ENCODE results near the gene SLC25A2.
"Not testable (repeated sequence)": the region's sequence is repeated elsewhere in the genome, so short reads cannot be mapped to it uniquely, and the experiment has no call there.

Gene SLC25A2

DNA sequence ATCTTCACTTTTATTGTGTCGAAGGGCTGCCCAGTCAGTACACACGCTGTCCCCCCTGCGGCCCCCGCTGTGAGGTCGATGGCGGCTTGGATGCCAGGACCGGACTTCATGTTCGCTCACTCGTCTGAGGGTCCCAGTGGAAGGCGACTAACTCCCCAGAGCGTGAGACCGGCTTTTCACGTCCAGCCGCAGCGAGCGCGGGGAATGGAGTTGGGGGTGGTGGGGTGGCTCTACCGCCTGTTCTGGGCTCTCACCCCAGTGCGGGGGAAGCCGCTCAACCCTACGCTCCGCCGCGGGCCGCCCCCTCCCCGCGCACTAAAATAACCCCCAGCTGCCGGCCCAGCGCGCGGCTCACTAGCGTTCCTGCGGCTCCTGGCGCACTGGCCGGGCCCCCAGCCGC, at the start of gene SLC25A2:
SLC25A2 (minus strand) TSS at position 294 of the 400 bp plus-strand sequence; CDS start at position 110, 184 bp downstream.
- DNase-seq, result no peak

DNA sequence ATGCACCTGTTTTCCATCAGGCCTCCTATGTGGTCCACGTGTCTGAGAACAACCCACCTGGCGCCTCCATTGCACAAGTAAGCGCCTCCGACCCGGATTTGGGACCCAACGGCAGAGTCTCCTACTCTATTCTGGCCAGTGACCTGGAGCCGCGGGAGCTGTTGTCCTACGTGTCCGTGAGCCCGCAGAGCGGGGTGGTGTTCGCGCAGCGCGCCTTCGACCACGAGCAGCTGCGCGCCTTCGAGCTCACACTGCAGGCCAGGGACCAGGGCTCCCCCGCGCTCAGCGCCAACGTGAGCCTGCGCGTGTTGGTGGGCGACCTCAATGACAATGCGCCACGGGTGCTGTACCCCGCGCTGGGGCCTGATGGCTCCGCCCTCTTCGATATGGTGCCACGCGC, 47.7 kb upstream of the SLC25A2 start:
- no peak for DNase-seq

DNA sequence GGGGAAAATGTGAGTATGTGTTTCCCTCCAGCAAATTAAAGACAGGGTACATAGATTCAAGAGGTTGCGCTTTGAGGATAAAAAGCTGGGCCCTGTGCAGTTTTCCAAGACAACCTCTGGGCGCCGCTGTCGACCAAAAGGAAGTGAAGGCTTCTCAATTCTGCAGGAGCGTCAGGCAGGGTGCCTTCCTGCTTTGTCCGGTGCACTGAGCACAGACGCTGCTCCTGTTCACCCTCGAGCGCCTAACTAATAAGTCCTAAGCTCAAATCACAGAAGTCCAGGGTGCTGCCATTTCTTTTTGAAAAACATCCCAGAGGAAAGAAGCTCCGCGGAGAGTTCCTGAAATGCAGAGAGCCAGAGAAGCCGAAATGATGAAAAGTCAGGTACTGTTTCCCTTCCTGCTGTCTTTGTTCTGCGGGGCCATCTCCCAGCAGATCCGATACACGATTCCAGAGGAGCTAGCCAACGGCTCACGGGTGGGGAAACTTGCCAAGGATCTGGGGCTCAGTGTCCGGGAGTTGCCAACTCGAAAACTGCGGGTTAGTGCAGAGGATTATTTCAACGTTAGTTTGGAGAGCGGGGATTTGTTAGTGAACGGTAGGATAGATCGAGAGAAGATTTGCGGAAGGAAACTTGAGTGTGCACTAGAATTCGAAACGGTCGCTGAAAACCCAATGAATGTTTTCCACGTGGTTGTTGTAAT, 46.2 kb upstream of the SLC25A2 start, which contains the start of gene PCDHGB1:
PCDHGB1 (plus strand) TSS at position 183 of the 703 bp plus-strand sequence; CDS start at position 345, 162 bp downstream.
- peak; percentile 18 for DNase-seq

DNA sequence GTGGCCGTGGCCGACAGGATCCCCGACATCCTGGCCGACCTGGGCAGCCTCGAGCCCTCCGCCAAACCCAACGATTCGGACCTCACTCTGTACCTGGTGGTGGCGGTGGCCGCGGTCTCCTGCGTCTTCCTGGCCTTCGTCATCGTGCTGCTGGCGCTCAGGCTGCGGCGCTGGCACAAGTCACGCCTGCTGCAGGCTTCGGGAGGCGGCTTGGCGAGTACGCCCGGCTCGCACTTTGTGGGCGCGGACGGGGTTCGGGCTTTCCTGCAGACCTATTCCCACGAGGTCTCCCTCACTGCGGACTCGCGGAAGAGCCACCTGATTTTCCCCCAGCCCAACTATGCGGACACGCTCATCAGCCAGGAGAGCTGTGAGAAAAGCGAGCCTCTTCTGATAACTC, 42.2 kb upstream of the SLC25A2 start:
- not testable (repeated sequence) for DNase-seq

DNA sequence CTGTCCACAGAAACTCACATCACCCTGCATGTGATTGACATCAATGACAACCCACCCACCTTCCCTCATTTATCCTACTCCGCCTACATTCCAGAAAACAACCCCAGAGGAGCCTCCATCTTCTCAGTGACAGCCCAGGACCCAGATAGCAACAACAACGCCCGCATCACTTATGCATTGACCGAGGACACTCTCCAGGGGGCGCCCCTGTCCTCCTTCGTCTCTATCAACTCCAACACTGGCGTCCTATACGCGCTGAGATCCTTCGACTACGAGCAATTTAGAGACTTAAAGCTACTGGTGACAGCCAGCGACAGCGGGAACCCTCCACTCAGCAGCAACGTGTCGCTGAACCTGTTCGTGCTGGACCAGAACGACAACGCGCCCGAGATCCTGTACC, 41.5 kb upstream of the SLC25A2 start:
- DNase-seq, result no peak

DNA sequence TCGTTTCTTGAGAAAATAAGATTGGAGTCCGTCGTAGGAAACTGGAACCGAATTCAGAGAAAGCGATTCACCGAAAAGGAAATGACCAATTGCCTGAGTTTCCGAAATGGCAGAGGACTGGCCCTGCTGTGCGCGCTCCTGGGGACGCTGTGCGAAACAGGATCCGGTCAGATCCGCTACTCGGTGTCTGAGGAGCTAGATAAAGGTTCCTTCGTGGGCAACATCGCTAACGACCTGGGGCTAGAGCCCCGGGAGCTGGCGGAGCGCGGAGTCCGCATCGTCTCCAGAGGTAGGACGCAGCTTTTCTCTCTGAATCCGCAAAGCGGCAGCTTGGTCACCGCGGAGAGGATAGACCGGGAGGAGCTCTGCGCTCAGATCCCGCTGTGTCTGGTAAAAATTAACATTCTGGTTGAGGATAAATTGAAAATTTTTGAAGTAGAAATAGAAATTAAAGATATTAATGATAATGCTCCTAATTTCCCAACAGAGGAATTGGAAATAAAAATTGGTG, 40.2 kb upstream of the SLC25A2 start:
- no peak for DNase-seq

DNA sequence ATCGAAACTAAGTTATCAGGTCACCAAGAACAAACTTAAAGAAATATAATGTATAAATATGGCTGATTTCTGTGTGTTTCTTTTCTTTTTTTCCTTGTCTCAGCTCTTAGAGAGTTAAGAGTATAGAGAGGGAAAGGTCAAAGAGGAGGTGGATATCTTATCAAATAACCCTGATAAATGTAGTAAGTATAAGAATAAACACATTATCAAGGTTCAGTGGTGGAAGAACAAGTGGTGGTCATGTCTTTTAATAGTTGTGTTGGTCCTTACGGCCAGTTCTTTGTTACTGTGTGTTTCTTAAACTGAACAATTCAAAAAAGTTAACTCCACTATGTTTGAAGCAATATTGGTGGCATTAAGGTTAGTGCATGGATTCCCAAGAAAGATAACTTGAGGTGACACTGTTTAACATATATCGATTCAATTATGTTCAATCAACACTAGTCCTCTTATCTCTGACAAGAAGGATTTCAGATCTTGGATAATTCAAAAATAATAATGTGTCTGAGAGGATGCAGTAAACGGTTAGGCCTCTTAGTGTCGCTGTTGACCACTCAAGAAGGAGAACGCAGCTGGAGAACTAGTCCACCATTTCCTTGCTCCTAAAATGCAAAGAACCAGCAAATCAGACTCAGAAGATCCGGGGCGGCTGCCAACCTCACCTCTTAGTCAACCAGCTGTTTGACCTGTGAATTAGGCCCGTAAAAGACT, 39.5 kb upstream of the SLC25A2 start, which contains the start of gene PCDHGA3:
PCDHGA3 (plus strand) TSS at position 588 of the 711 bp plus-strand sequence. CDS start 205 bp downstream, outside the sequence.
- DNase-seq, result no peak

DNA sequence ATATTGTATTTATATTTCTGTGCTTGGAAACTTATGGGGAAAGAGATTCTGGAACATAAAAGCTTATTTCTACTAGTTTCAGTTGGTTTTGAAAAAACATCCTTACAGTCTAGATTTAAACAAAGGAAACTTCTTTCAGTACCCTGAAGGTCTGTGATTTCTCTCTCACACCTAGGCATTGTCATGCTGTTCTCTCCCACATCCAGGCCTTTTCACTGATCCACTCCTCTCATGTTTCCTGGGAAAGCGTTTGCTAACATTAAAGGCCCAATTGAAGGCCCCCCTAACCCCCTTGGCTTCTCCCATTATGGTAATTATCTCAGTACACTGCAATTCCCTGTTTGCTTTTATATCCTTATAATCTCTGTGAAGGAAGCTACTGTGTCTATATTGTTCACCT, 38.9 kb upstream of the SLC25A2 start:
- DNase-seq, result no peak

DNA sequence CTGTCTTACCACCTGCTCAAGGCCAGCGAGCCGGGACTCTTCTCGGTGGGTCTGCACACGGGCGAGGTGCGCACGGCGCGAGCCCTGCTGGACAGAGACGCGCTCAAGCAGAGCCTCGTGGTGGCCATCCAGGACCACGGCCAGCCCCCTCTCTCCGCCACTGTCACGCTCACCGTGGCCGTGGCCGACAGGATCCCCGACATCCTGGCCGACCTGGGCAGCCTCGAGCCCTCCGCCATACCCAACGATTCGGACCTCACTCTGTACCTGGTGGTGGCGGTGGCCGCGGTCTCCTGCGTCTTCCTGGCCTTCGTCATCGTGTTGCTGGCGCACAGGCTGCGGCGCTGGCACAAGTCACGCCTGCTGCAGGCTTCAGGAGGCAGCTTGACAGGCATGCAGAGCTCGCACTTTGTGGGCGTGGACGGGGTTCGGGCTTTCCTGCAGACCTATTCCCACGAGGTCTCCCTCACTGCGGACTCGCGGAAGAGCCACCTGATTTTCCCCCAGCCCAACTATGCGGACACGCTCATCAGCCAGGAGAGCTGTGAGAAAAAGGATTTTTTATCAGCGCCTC, 37.0 kb upstream of the SLC25A2 start:
- DNase-seq, result not testable (repeated sequence)

DNA sequence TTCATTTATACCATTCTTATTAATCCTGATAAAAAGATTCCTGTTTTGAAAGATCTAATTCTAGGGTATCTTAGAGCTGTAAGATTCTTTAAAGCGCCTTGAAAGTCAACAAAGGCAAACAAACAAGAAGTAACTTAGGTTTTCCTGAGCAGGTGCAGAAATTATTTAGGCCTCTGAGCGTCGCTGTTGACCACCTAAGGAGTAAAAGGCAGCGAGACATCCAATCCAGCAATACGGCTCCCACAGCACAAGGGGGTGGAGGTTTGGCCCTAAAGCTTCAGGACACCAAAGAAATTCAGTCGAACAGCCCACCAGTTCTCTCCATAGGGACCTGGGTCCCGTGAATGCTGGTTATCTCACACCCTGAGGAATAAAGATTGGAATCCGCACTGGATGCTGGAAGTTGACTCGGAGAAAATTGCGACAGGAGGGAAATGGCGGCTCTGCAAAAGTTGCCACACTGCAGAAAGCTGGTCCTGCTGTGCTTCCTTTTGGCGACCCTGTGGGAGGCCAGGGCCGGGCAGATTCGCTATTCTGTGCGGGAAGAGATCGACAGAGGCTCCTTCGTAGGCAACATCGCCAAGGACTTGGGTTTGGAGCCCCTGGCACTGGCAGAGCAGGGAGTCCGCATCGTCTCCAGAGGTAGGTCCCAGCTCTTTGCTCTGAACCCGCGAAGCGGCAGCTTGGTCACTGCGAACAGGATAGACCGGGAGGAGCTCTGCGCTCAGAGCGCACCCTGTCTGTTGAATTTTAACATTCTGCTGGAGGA, 34.9 kb upstream of the SLC25A2 start, which contains the start of gene PCDHGA2:
PCDHGA2 (plus strand) TSS at position 223 of the 769 bp plus-strand sequence.
- DNase-seq, result no peak

DNA sequence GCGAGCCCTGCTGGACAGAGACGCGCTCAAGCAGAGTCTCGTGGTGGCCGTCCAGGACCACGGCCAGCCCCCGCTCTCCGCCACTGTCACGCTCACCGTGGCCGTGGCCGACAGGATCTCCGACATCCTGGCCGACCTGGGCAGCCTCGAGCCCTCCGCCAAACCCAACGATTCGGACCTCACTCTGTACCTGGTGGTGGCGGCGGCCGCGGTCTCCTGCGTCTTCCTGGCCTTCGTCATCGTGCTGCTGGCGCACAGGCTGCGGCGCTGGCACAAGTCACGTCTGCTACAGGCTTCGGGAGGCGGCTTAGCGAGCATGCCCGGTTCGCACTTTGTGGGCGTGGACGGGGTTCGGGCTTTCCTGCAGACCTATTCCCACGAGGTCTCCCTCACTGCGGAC, 28.7 kb upstream of the SLC25A2 start:
- DNase-seq, result not testable (repeated sequence)

DNA sequence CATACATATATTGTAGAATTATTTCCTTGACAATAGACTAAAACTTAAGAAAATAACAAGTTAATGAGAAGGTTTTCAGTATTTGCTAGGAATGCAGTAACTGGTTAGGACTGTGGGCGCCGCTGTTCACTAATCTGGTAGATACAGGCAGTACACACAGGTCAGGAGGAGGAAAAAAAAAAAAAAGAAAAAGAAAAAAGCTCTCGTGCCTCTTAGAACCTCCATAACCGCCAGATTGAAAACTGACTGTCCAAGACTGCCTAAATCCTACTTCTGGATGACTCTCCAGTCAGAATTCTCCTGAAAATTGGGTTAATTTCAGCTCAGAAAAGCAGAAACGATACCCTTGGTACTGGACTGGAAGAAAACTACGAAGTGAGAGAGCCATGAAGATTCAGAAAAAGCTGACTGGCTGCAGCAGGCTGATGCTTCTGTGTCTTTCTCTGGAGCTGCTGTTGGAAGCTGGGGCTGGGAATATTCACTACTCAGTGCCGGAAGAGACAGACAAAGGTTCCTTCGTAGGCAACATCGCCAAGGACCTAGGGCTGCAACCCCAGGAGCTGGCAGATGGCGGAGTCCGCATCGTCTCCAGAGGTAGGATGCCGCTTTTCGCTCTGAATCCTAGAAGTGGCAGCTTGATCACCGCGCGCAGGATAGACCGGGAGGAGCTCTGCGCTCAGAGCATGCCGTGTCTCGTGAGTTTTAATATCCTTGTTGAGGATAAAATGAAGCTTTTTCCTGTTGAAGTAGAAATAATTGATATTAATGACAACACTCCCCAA, 26.6 kb upstream of the SLC25A2 start, which contains the start of gene PCDHGA1:
PCDHGA1 (plus strand) TSS at position 216 of the 782 bp plus-strand sequence.
- no peak for DNase-seq

DNA sequence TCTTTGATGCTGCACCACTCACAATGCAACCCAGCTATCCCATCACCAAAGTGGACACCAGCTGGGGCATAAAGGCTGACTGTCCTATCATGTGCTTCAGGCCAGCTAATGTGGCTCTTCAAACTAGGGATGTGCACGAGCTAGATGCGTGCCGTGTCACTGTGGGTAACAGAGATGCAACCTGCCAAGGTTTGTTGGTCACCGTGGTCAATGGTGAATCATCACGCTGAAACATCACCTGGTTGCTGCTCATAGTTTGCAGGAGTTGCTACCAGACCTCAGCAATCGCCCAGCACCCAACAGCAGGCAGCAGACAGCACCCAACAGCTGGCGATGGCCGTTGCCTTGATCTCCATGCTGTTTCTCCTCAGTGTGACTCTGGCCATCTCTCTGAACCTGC, 24.4 kb upstream of the SLC25A2 start:
- DNase-seq, result no peak

DNA sequence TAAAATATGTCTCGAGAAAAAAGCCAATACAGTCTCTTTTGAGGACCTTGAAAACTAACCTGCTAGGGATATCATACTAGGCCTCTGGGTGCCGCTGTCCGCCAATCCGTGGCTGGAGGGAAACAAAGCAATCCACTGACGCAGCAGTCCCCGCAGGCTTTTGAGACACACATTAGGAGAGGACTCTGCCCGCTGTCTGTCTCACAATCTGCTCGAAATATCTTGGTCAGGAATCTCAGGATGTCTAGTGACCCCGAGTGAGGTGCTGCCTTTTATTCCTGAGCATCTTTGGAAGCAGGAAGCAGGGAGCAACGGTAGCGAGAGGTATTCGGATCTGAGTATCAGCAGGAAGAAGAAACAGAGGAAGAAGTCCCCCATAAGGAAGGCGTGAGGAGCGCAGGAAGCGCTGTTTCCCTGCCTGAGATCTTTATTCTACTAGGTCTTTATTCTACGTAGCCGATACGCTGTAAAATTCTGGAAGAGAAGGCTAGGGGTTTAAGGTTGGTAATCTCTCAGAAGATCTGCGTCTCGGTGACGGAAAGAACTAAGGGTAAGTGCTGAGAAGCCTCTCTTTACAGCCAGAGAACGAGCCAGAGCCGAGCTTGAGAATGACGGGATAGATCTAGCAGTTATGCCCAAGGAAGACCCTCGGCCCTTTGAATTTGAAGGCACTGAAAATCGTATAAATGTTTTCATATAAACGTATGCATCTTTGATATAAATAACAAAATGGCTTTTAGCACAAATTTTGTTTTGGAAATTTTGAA, 22.4 kb upstream of the SLC25A2 start:
- peak; percentile 72 for DNase-seq

DNA sequence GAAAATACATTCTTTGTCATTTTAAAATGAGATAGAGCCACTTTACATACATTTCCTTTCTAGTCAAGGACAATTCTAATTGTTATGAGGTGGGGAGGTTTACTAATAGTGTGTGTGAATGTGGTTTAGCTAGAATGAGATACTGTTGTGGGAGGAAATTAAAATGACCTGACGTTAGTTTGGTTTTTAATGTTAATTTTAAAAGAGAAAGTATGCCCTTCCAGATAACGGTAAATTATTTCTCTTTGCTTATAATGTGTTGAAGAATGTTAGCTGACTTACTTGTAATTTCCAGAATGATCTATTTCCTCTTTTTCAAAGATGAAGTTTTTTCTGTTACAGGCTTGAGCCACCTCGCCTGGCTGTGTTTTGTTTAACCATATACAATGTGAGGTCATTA, 18.4 kb upstream of the SLC25A2 start:
- DNase-seq, result no peak

DNA sequence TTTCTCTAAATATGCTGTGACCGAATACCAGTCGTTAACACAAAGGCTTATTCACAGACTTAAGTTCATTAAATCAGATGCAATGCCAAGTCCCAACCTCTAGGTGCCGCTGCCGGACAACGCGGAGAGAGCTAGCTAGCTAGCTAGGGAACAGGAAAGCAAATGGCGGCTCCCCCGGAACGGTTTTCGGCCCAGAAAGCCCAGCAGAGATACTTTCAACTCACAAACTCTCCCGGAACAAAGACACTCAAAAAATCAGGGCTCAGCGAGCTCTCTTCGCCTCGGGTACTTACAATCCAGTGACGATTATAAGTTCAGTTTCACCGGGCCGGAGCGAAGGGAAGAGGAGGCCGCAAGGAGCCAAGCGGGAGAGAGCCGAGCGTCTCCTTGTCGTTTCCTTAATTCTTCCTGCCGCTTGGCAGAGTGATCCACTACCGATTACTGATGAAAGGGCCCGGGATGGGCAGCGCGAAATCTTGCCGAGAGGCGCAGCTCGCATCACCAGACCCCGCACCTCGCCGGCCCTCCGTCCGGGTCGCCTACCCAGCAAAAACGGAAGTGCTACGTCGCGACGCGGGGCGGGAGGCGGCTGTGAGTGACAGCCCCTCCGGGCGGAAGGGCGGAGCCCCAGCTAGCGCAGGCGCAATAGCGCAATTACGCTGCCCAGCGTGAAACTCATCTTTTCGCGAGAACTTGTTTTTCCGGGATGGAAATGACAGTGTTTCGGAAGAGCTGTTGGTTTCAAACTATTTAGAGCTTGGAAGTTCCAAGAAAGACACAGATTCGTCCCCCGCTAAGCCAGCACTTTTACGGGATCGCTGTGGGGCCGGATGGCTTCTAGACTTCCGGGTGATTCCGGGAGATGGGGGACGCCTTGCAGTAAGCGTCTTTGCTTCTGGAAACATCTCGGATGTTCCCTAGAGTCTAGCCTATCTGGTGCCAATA, 16.6 kb upstream of the SLC25A2 start, which contains the start of gene TAF7:
TAF7 (minus strand) TSS at position 560 of the 945 bp plus-strand sequence. CDS start 740 bp downstream, outside the sequence.
- peak; percentile 93 for DNase-seq

DNA sequence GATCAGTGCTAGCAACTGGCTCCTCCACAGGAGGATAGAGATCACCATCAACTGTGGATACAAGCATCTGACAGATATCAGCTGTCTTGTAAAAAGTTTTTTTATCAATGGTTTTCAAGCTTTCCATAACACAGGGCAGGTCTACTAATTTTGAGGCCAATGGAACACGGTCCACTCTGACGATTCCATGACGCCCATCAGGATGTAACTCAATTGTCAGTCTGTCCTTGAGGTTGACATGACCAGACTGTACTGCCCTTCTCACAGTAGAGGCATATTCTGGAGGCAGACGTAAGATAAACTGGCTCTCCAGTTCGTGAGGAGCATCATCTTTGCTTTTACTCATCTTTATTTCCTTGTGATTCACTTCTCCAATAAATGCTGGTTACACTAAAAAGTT, 15.8 kb upstream of the SLC25A2 start:
- no peak for DNase-seq

DNA sequence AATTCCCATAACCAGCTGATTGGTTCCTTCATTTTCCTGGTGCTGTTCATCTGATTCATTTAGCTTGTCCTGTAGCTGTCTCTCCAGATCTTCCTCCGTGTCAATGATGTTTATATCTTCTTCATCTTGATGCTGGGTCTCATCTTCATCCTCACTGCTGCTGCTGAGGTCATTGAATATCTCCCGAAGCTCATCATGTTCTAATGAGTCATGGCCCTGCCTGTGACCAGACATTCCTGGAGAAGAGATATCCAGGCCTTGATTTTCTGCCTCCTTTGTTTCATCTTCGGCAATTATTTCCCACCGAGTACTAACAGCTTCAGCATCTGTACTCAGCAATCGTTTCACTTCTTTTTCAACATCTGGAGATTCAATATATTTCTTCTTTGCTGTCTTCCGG, 15.4 kb upstream of the SLC25A2 start:
- DNase-seq, result no peak

DNA sequence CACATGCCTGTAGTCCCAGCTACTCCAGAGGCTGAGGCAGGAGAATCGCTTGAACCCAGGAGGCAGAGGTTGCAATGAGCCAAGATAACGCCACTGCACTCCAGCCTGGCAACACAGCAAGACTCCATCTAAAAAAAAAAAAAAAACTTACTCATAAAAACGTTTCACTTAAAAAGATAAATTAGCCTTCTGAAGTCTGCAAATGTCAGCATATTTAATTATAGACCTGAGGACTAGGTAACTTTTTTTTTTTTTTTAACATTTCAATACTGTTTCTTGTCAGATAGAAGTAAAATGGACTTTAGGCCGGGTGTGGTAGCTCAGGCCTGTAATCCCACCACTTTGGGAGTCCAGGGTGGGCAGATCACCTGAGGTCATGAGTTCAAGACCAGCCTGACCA, 13.1 kb upstream of the SLC25A2 start:
- DNase-seq, result not testable (repeated sequence)

DNA sequence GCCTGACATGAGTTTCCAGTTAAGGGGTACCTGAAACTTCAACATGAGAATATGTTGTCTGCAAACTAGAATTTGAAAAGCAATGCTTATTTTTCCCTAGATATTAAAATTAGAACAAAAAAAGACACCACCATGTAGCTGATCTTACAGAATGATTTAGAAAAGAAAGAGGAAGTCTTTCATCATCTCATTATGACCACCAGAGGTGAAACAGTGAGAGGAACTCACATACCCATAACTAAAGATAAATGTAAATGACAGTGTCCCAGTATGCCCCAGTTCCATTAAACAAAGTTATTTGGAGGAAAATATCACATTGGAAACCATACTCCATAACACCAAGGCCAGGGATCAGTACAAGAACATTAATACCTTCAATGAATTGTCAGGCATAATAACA, 9.9 kb upstream of the SLC25A2 start:
- no peak for DNase-seq
